RPMI8226 (cell line): ENCODE results near the gene CFAP119.
"Not testable (repeated sequence)": the region's sequence is repeated elsewhere in the genome, so short reads cannot be mapped to it uniquely, and the experiment has no call there.

Experiments used
- DNase-seq: peaks from one replicate; pipeline ENCODE4 v3.0.0-alpha.2; 2015

Gene CFAP119

DNA sequence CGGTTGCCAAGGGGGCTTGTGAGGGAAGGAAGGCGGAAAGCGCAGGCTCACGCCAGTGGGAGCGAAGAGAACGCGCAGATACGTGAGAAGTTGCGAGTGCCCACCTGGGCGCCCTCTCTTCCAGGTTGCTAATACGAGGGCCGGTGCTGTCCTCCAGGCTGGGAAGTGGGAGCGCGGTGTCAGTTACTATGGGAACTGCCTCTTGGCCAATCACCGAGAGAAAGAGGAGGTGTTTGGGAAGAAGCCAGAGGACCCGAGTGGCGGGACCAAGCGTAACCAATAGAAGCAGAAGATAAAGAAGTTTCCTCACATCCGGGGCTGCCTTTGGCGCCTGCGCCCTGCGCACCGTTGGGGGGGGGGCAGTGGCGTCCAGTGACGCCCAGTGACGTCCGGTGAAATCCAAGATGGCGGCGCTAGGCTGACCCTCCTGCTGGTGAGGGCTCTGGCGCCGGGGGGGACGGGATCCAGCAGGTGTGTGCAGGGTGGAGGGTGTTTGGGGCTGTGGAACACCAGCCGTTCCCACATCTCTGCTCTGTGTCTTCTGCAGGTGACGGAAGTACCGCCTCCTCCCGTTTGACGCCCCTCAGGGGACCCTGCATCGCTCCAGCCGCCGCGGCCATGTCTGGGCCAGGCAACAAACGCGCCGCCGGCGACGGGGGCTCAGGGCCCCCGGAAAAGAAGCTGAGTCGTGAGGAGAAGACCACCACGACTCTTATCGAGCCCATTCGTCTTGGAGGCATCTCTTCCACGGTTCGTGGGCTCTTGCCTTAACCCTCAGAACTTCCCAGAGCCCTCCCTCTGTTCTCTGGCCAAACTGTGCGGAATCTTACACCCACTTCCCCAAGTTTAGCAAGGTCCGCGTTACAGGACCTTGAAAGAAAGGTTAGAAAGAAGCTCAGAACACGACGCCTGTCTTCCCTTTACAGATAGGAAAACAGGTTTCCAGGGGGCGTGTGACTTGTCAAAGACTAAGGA lies at the start of gene CFAP119, which contains the start of gene RNF40:
TSS of gene CFAP119 (minus strand) at position 135 of the 975 bp plus-strand sequence. CDS start 314 bp downstream, outside the sequence.
TSS of gene RNF40 (plus strand) at position 395 of the 975 bp plus-strand sequence. CDS start at position 619, 224 bp downstream.
- peak; percentile 98 for DNase-seq

DNA sequence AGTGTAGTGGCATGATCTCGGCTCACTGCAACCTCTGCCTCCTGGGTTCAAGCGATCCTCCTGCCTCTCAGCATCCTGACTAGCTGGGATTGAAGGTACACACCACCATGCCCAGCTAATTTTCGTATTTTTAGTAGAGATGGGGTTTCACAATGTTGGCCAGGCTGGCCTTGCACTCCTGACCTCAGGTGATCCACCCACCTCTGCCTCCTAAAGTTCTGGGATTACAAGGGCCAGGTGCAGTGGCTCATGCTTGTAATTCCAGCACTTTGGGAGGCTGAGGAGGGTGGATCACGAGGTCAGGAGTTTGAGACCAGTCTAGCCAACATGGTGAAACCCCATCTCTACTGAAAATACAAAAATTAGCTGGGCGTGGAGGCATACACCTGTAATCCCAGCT lies 47.8 kb upstream of the CFAP119 start:
- DNase-seq: not testable (repeated sequence)

DNA sequence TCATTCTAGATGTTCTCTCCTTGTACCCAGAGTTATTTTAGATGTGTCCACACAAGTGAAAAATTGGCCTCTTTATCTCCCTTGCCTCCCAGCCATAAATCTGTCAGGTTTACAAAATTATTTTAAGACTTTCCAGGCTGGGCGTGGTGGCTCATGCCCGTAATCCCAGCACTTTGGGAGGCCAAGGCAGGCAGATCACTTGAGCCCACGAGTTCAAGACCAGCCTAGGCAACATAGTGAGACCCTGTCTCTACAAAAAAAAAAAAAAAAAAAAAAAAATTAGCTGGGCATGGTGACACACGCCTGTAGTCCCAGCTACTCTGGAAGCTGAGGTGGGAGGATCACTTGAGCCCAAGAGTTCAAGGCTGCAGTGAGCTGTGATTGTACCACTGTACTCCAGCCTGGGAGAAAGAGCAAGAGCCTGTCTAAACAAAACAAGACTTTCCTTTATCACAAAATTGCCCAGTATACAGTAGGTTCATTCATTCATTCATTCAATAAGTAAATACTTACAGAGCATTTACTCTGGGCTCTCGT lies 47.1 kb upstream of the CFAP119 start:
- DNase-seq: not testable (repeated sequence)

DNA sequence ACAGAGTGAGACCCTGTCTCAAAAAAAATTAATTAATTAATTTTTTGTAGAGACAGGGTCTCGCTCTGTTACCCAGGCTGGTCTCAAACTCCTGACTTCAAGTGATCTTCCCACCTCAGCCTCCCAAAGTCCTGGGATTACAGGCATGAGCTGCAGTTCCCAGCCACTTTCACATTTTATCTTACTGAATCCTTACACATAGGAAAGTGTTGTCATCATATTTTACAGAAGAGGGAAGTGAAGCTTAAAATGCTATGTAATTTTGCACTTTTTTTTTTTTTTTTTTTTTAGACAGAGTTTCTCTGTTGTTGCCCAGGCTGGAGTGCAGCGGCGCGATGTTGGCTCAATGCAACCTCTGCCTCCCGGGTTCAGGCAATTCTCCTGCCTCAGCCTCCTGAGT lies 46.3 kb upstream of the CFAP119 start:
- DNase-seq: no peak

DNA sequence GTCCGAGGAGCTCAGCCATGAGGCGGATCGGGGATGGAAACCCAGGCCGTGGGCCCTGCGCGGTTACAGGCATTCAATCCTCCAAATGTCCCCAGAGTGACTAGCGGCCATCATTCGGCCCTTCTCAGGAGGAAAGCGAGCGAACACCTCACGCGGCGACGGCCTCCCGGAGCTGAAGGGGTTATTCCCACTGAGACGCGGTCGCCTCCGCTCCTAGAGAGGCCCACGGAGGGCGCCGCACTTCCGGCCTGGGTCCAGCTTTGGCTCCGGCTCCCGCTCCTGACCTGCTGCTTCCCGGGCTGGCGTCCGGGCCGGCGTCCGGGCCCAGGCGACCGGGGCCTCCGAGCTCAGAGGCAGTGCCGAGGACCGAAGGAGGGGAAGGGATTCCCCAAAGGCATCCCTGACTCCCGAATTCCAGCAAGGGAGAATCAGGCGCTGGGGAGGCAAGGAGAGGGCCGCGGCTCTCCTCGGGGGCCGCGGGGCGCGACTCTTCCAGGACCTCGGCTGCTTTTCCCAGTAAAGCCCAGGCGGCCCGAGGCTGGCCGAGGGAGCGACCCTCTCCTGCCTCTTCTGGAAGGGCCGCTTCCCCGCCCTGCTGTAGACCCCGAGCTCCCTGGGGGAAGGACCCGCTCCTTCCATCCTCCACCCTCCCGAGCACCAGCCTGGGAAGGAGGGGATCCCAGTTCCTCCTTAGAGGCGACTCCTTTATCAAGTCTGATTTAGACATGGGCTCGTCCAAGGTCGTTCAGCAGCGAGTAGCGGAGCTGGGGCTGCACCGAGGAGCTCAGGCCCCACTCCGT lies 43.7 kb upstream of the CFAP119 start:
- DNase-seq: peak; percentile 72

DNA sequence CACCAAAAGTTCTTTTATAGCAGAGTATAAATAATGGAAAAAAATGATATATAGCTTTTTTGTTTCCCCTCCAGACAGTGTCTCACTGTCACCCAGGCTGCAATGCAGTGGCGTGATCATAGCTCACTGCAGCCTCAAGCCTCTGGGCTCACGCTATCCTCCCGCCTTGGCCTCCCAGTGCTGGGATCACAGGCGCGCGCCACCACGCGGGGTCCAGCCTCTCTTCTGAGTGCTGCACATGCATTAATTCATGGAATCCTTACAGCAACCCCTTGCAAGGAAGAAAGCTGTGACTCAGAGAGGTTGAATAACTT lies 43.2 kb upstream of the CFAP119 start:
- peak; percentile 51 for DNase-seq

DNA sequence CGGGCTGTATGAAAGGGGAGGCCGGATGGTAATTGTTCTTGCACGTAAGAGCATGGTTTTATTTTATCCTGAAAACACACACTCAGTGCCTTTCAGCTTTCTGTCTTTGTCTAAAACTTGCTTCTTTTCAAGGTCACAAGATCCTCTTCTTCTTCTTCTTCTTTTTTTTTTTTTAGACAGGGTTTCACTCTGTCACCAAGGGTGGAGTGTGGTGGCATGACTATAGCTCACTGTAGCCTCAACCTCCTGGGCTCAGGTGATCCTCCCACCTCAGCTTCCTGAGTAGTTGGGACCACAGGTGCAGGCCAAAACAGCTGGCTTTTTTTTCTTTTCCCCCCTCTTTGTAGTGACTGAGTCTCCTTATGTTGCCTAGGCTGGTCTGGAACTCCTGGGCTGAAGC lies 41.1 kb upstream of the CFAP119 start:
- peak; percentile 77 for DNase-seq

DNA sequence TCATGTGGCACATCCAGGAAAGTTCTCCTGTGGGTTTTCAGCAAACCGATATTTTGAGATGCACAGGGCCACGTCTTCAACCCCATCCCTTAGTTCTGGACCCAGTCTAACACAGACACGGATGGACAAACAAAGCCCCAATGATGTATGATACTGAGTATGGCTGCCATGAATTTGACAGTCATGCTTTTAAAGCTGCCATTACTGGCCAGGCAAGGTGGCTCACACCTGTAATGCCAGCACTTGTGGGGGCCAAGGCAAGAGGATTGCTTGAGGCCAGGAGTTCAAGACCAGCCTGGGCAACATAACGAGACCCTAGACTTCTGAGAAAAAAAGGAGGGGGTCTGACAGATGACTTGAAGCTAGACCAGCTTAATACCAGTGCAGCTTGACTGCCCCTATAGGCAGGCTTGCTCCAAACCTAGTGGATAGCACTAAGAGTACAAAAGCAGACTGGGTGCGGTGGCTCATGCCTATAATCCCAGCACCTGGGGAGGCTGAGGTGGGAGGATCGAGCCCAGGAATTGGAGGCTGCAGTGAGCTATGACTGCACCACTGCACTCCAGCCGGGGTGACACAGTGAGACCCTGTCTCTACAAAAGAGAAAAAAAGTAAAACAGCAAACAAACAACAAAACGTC lies 35.9 kb upstream of the CFAP119 start:
- peak; percentile 54 for DNase-seq

DNA sequence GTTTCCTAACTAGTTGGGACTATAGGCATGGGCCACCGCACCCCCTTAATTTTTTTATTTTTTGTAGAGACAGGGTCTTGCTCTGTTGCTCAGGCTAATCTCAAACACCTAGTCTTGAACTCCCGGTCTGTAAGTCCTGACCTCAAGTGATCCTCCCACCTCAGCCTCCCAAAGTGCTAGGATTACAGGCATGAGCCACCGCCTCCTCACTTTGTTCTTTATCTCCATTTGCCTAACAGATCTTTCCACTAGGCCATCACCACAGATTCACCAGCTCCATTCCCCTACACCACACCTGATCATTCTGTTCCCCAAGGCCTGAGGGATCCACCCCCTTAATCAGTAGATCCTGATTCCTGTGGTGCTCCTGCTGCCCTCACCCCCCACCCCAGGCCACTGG lies 32.8 kb upstream of the CFAP119 start:
- DNase-seq: no peak

DNA sequence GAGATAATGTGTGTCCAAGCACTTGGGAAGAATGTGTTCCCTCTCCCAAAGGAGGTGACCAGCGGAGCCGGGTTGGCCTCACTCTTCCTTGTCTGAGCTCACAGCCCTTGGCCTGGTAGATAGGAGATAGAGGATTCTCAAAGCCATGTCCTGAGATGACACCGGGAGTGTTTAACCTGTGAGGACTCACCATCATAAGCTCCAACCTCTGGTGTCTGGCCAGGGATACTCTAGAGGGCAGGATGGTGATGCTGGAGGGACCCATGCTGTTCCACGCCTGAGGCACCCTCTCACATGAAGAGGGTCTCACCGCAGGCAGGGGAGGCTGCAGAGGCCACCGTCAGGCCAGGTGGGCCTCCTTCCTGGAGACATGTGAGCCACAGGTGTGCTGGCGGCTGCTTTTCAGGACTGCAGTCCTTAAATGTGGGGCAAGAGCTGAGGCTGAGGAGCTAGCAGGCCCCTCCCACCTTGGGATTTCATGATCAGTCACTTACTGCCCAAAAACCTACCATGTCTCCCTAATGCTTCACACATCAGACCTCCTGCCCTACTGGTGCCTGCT lies 31.7 kb upstream of the CFAP119 start:
- DNase-seq: no peak

DNA sequence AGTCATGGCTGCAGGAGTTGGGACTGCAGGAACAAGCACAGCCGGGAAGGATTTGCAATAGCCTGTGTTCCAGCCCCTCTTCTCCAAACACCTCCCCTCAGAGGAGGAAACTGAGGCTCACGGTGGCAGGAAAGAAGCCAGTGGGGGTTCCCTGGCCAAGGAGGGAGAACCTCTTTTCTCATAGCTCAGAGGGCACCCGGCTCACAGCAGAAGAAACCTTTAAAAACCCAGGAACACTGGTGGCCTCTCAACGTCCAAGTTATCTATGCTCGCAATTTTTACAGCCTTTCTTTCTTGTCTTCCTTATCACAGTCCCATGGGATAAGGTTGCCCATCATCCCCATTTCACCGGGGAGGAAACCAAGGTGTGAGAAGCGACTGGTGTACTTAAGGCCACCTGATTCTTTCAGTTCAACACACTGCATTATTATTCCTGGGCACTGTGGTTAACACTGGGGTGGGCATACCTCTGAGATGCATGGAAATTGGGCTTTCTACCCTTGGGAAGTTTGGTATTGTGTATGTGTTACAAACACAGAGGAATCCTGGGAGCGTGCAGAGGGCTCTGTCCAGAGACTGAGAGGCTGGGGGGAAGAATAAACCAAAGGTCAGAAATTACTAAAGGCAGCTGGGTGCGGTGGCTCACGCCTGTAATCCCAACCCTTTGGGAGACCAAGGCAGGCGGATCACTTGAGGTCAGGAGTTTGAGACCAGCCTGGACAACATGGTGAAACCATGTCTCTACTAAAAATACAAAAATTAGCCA lies 25.9 kb upstream of the CFAP119 start:
- no peak for DNase-seq

DNA sequence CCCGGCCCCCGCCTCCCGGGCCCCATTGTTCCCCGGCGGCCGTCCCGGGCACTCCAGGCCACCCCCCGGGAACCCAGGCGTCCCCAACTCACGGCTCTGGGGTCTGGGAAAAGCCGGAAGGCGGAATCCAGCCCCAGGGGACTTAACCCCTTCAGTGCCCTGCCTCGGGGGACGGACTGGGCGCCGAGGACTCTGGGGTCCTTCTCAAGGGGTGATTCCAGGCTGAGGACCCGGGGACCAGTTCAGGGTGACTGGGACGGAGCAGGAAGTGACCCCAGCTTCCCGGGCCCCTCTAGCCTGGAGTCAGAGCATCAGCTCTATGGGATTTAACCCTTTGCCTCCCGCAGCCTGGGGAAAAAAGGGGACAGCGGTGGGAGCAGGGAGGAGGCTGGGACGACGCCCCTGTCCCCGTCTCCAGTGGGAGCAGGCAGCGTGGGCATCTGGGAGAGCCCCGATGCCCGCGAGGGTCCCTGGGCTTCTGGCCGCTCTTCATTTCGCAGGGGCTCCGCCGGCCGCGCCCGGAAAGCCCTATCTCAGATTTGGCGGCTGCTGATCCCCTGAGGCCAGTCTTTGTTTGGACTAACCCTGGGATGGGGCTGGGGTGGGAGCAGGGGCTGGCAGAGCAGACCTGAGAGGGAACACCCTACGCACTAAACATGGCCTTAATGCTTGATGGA lies 25.2 kb upstream of the CFAP119 start, which contains the start of gene ZNF629:
TSS of gene ZNF629 (minus strand) at position 270 of the 677 bp plus-strand sequence. CDS start 2,723 bp downstream, outside the sequence.
- no peak for DNase-seq

DNA sequence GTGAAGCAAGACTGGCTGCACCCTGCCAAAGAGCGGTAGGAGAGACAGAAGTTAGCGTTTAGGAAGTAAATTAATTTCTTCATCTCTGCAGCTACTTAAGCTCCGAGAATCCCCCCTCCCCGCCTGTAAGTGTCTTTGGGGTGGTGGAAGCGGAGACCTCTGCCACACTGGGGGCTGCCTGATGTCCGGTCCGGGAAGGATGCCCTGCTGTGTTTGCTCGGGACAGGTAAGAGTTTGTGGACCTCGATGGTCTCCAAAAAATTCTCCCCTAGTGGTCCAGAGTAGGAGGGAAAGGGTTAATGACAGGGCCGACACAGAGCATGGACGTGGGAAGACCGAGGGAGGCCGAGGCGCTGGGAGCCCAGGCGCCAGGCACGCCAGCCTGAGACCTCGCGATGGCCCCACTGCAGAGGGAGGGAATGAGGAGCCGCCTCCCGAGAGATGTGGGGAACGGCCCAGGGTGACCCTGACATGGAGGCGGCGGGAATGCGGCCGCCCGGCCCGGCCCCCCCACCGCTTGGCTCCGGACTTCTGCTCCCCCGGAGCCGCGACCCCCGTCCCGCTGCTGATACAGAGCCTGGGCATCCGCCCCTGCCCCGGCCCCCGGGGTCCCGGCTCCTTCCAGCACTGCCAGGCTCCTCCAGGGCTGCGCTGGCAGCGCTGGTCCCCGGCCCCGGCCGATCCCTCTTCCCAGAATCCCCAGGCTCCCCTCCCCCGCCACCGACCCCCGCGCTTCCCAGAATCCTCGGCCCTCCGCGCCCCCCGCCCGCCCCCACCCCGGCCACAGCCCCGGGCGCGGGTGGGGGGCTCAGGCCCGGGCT lies 24.5 kb upstream of the CFAP119 start:
- no peak for DNase-seq

DNA sequence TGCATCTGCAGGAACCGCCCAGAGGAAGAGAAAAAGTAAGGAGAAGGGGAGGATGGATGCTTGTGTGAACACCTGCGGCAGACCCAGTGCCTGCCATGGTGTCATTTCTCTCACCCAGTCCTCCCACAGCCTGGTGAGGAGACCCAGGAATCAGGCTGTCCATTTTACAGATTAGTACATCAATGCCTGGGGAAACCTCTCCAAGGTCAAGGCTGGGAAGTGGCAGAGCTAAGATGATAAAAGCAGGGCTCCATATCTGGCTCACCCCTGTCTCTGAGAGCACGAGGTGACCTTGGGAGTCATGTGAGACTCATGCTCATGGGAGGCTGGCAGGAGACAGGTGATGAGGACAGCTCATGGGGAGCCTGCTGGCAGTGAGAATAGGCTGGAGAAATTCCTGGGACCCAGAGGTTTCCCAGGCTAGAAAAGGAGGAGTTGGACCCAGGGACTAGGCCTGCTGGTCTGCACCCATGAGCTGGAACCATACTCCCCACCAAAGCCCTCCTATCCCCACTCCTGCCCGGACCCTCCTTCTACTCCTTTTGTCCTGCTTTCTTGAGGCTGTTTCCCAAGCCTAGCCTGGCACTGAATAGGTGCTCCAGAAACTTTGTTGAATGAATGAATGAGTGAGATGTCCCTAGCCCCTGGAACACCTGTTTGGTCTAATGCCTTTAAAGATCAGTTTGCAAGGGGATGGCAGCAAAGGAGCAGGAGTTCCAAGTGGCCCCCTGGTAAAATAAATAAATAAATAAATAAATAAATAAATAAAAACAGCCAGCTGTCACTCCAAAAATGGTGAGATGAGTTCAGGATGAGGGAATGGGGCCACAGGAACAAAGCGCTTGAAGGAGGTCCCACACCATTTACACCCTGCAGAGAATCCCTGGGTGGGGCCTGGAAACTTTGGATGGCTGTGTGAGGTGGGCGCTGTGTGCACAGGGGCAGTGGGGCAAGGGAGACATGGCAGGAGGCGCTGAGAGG lies 23.6 kb upstream of the CFAP119 start:
- no peak for DNase-seq

DNA sequence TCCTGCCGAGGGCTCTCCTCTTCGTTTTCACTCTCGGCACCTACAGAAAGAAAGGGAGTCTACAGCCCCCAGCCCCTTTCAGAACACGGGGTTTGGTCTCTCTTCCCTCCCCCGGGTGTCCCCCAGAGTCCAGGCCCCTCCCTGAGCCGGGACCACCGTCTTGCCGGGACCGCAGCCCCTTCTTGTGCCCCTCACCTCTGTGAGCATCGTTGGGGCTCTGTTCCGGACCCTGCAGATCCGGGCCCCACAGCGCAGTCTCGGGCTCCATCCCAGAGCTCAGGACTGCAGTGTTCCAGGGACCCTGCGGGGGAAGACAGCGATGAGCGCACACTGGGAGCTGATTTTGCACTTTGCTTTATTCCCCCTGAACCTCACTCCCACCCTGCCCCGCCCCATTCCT lies 22.4 kb upstream of the CFAP119 start:
- no peak for DNase-seq

DNA sequence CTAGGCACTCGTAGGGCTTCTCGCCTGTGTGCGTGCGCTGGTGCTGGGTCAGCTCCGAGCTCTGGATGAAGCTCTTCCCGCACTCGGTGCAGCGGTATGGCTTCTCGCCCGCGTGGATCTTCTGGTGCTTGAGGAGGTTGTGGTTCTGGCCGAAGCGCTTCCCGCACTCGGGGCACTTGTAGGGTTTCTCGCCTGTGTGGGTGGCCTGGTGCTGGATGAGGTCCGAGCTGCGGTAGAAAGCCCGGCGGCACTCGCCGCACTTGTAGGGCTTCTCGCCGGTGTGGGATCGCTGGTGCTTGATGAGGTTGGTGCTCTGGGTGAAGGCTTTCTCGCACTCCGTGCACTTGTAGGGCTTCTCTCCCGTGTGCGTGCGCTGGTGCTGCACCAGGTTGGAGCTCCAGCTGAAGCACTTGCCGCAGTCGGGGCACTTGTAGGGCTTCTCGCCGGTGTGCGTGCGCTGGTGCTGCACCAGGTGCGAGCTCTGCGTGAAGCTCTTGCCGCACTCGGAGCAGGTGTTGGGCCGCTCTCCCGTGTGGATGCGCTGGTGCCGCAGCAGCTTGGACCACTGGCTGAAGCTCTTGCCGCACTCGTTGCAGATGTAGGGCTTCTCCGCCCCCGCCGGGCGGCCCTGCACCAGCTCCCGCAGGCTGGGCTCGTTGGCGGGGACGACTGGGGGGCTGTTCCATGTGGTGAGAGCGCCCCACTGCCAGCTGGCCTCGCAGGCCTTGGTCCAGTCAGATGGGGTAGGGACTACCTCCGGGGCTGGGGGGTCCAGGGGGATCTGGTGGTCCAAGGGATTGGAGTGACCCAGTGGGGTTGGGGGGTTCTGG lies 21.6 kb upstream of the CFAP119 start:
- DNase-seq: no peak

DNA sequence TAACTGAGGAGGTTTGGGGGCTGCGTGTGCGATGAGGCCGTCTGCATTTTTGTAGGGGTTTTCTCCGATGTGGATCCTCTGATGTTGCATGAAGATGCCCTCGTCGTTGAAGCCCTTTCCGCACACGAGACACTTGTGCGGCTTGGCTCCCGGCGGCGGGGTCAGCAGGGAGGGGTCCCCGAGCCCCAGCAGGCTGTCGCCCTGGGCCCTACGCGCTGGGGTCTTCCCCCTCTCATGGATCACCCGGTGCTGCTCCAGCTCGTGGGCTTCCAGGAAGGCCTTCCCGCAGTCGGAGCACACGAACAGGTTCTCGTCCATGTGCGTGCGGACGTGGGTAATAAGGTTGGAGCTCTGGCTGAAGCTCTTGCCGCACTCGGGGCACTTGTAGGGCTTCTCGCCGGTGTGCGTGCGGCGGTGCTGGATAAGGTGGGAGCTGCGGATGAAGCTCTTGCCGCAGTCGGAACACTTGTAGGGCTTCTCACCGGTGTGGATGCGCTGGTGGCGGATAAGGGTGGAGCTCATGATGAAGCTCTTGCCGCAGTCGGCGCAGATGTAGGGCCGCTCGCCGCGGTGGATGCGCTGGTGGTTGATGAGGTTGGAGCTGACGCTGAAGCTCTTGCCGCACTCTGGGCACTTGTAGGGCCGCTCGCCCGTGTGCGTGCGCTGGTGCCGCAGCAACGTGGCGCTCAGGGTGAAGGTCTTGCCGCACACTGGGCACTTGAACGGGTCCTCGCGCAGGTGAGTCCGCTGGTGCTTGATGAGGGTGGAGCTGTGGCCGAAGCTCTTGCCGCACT lies 20.8 kb upstream of the CFAP119 start:
- no peak for DNase-seq
